ENCODE measurements around the gene SUPT4H1. TPM values are rescaled to one million over a fixed set of nuclear protein-coding genes. Genes with fewer than 3 reads are reported as not detected.

The SUPT4H1 gene
- total and polyA plus RNA-seq, 2 donors (not counting 1 experiment from before 2014, with no cell fraction given) = 30.2 to 60.1 TPM

- H3K4me1 ChIP-seq (ENCODE audit: control insufficient read depth in 2 of 2, insufficient read depth in 2 of 2, low read length in 2 of 2) = peaks cover 15 to 16% of the 10 kb centered on the region in 2 donors
- H3K4me3 ChIP-seq (ENCODE audit: control extremely low read depth in 1 of 5, extremely low read depth in 1 of 5, insufficient read depth in 1 of 5, low read depth in 2 of 5, low read length in 4 of 5) = no peak overlapping the region
- Mint-ChIP-seq H3K27ac (no peak overlapping the region), H3K9me3 (ENCODE audit: insufficient read depth) (no peaks in the 10 kb centered on the region), H3K4me1 (peaks cover 28% of the 10 kb centered on the region), H3K27me3 (no peaks in the 10 kb centered on the region), H3K4me3 (no peak overlapping the region)
- H4K20me1 ChIP-seq (ENCODE audit: control insufficient read depth, insufficient read depth, low read length, poor library complexity, severe bottlenecking) = no peaks in the 10 kb centered on the region
- H3K36me3 ChIP-seq (replicated peaks in 1 of 2; ENCODE audit: control extremely low read depth in 1 of 2, control insufficient read depth in 1 of 2, extremely low read depth in 1 of 2, insufficient read depth in 2 of 2, low read length in 1 of 2) = no peaks in the 10 kb centered on the region
- H3K4me2 ChIP-seq (replicated peaks; ENCODE audit: low read depth, low read length, poor library complexity, severe bottlenecking) = no peak overlapping the region
- no peaks in the 10 kb centered on the region for H3K79me2 ChIP-seq (ENCODE audit: control insufficient read depth, insufficient read depth, low read length)
- H3K9me3 ChIP-seq (ENCODE audit: control extremely low read depth in 1 of 3, control insufficient read depth in 2 of 3, insufficient read depth in 1 of 3, low read length in 2 of 3) = no peaks in the 10 kb centered on the region
- no peak for TF ChIP-seq EZH2 (IDR thresholded peaks at IDR 0.05; ENCODE audit: borderline replicate concordance, insufficient read depth, low read depth, low read length, poor library complexity, severe bottlenecking)
- no peak for TF ChIP-seq CTCF (IDR thresholded peaks at IDR 0.05)
- ChIA-PET POLR2A (no interaction called here), CTCF (no interaction called here)
- no peak for ATAC-seq (ENCODE audit: low read depth)
- no peak overlapping the region for H3K27ac ChIP-seq (ENCODE audit: low read length in 2 of 2)
- no peak overlapping the region for H2AFZ ChIP-seq (ENCODE audit: insufficient read depth, low read depth, low read length, poor library complexity, severe bottlenecking)
- intact Hi-C loops (cut with micrococcal nuclease) = no loop called here
- DNase-seq = no peak
- WGBS (ENCODE audit: insufficient coverage) = 87% methylated on average over 2 of the region's 4 CpGs
- H3K9ac ChIP-seq (ENCODE audit: low read length) = no peak overlapping the region
- no peaks in the 10 kb centered on the region for H3K27me3 ChIP-seq (replicated peaks in 1 of 4; ENCODE audit: control extremely low read depth in 1 of 4, control insufficient read depth in 3 of 4, insufficient read depth in 4 of 4, low read length in 3 of 4)
Observed at GRCh38 chr17:58385359-58385899, 33.4 kb upstream of the SUPT4H1 start.

- H3K27ac Mint-ChIP-seq = no peak overlapping the region
- H3K4me3 Mint-ChIP-seq = no peak overlapping the region
- DNase-seq (no peak), ATAC-seq (ENCODE audit: low read depth) (no peak)
- Histone ChIP-seq H2AFZ (ENCODE audit: insufficient read depth, low read depth, low read length, poor library complexity, severe bottlenecking) (no peak overlapping the region), H4K20me1 (ENCODE audit: control insufficient read depth, insufficient read depth, low read length, poor library complexity, severe bottlenecking) (no peaks in the 10 kb centered on the region), H3K9ac (ENCODE audit: low read length) (no peak overlapping the region), H3K4me3 (ENCODE audit: control extremely low read depth in 1 of 5, extremely low read depth in 1 of 5, insufficient read depth in 1 of 5, low read depth in 2 of 5, low read length in 4 of 5) (no peak overlapping the region), H3K79me2 (ENCODE audit: control insufficient read depth, insufficient read depth, low read length) (no peaks in the 10 kb centered on the region), H3K36me3 (replicated peaks in 1 of 2; ENCODE audit: control extremely low read depth in 1 of 2, control insufficient read depth in 1 of 2, extremely low read depth in 1 of 2, insufficient read depth in 2 of 2, low read length in 1 of 2) (no peaks in the 10 kb centered on the region), H3K27me3 (replicated peaks in 1 of 4; ENCODE audit: control extremely low read depth in 1 of 4, control insufficient read depth in 3 of 4, insufficient read depth in 4 of 4, low read length in 3 of 4) (no peaks in the 10 kb centered on the region), H3K27ac (ENCODE audit: low read length in 2 of 2) (no peak overlapping the region), H3K4me1 (ENCODE audit: control insufficient read depth in 2 of 2, insufficient read depth in 2 of 2, low read length in 2 of 2) (peaks cover 15 to 16% of the 10 kb centered on the region in 2 donors), H3K4me2 (replicated peaks; ENCODE audit: low read depth, low read length, poor library complexity, severe bottlenecking) (no peak overlapping the region), H3K9me3 (ENCODE audit: control extremely low read depth in 1 of 3, control insufficient read depth in 2 of 3, insufficient read depth in 1 of 3, low read length in 2 of 3) (no peaks in the 10 kb centered on the region)
- no peaks in the 10 kb centered on the region for H3K9me3 Mint-ChIP-seq (ENCODE audit: insufficient read depth)
- WGBS (ENCODE audit: insufficient coverage) = 57% methylated on average over 3 of the region's 3 CpGs
- ChIA-PET POLR2A (interaction anchor here (0.9 kb wide), 1 partner anchor 23 kb away, joined by 3 read pairs; no protein-coding TSS in a partner anchor), CTCF (no interaction called here)
- intact Hi-C loops (cut with micrococcal nuclease) = no loop called here
- TF ChIP-seq CTCF (IDR thresholded peaks at IDR 0.05) (no peak), EZH2 (IDR thresholded peaks at IDR 0.05; ENCODE audit: borderline replicate concordance, insufficient read depth, low read depth, low read length, poor library complexity, severe bottlenecking) (no peak)
- no peaks in the 10 kb centered on the region for H3K27me3 Mint-ChIP-seq
- H3K4me1 Mint-ChIP-seq = peaks cover 28% of the 10 kb centered on the region
Observed at GRCh38 chr17:58384897-58385296, 32.9 kb upstream of the SUPT4H1 start.
